Esophagus squamous epithelium (tissue), 4 donors: Measurements from ENCODE around the gene CDC14B.

Experiments used
- POLR2A ChIP-seq, 4 donors: fragments of 450-650 bp; IDR thresholded peaks; one replicate each; pipeline ENCODE4 v1.6.1; 2017; ENCODE audit warnings: antibody characterized with exemption in 4 of 4, mild to moderate bottlenecking in 4 of 4, moderate library complexity in 3 of 4
- TF ChIP-seq, protein P1 (sequence below), 6 experiments: fragments of 450-650 bp in 4 of 6; fragments of 200-600 bp in 2 of 6; sonication (generic) in 2 of 6; IDR thresholded peaks; one replicate each; pipeline ENCODE4 v1.5.1; 2016 to 2019; ENCODE audit warnings: antibody characterized with exemption in 6 of 6, mild to moderate bottlenecking in 4 of 6, moderate library complexity in 4 of 6

- TF ChIP-seq, protein P1, sequence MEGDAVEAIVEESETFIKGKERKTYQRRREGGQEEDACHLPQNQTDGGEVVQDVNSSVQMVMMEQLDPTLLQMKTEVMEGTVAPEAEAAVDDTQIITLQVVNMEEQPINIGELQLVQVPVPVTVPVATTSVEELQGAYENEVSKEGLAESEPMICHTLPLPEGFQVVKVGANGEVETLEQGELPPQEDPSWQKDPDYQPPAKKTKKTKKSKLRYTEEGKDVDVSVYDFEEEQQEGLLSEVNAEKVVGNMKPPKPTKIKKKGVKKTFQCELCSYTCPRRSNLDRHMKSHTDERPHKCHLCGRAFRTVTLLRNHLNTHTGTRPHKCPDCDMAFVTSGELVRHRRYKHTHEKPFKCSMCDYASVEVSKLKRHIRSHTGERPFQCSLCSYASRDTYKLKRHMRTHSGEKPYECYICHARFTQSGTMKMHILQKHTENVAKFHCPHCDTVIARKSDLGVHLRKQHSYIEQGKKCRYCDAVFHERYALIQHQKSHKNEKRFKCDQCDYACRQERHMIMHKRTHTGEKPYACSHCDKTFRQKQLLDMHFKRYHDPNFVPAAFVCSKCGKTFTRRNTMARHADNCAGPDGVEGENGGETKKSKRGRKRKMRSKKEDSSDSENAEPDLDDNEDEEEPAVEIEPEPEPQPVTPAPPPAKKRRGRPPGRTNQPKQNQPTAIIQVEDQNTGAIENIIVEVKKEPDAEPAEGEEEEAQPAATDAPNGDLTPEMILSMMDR (IDR thresholded peaks at IDR 0.05): no peak
- no peak for TF ChIP-seq POLR2A (IDR thresholded peaks at IDR 0.05)
Observed at GRCh38 chr9:96550659-96551058, 69.0 kb downstream of the CDC14B start.
